PC-9 (cell line): ENCODE data around the gene OR2A7.
"Not testable (repeated sequence)": the region's sequence is repeated elsewhere in the genome, so short reads cannot be mapped to it uniquely, and the experiment has no call there.

Source experiments
- EZH2 ChIP-seq: fragments of 200-600 bp; sonication (generic); IDR thresholded peaks from 2 replicates; pipeline ENCODE4 v1.8.0; 2017; ENCODE audit warnings: antibody characterized with exemption, low read depth
- TF ChIP-seq, protein P1 (sequence below): fragments of 200-600 bp; sonication (generic); conservative IDR thresholded peaks from 2 replicates; pipeline ENCODE4 v1.6.1; 2017; ENCODE audit warnings: mixed run types, antibody characterized with exemption, mild to moderate bottlenecking, moderate library complexity

- TF ChIP-seq, protein P1, sequence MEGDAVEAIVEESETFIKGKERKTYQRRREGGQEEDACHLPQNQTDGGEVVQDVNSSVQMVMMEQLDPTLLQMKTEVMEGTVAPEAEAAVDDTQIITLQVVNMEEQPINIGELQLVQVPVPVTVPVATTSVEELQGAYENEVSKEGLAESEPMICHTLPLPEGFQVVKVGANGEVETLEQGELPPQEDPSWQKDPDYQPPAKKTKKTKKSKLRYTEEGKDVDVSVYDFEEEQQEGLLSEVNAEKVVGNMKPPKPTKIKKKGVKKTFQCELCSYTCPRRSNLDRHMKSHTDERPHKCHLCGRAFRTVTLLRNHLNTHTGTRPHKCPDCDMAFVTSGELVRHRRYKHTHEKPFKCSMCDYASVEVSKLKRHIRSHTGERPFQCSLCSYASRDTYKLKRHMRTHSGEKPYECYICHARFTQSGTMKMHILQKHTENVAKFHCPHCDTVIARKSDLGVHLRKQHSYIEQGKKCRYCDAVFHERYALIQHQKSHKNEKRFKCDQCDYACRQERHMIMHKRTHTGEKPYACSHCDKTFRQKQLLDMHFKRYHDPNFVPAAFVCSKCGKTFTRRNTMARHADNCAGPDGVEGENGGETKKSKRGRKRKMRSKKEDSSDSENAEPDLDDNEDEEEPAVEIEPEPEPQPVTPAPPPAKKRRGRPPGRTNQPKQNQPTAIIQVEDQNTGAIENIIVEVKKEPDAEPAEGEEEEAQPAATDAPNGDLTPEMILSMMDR = not testable (repeated sequence)
- TF ChIP-seq EZH2 = not testable (repeated sequence)
Measured at GRCh38 chr7:144252307-144252706, 12.3 kb downstream of the OR2A7 start.
